Caki2 (cell line): ENCODE measurements around the gene CTSO. TPM values are rescaled to one million over a fixed set of nuclear protein-coding genes. Genes with fewer than 3 reads are reported as not detected.

ENCODE experiments used
- DNase-seq: peaks from one replicate; pipeline ENCODE4 v3.0.0-alpha.2; 2015; ENCODE audit warnings: low read depth
- in situ Hi-C: cut with HindIII; loops from 2 replicates; pipeline ENCODE4 v1.10.0; 2016; ENCODE audit warnings: low sequenced_read_pairs, low pct_unique_long_range_greater_than_20kb, mixed read lengths
- total RNA-seq: library from RNA; depleted of rRNA; stranded (reverse); fragments of >200 nt; shearing (Covaris generic); gene quantifications from 2 replicates; pipeline ENCODE4 v1.2.3, GENCODE V29; 2014; ENCODE audit warnings: low replicate concordance; rRNA removed

The CTSO gene
- total RNA-seq, 1 experiment from 2014 or later = 17.0 TPM

DNA sequence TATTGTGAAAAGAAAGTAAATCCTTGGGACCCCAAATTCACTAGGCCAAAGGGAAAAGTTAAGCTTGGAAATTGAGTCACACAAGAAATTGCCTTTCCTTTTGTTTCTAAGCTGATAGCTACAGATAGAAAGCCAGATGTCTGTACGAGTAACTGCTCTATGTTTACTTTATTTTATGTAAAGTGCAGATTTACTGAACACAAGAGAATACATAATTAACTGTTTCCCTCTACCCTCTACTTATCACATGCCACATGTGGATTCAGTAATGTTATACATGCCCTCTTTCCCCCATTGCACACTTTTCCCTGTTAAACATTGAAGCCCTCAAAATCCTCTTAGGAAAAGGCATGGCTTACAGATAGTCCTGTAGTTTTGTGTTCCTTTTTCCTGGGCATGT lies 66.6 kb downstream of the CTSO start:
- DNase-seq = no peak
- in situ Hi-C loops = no loop called here

- no peak for DNase-seq
- in situ Hi-C loops = no loop called here
These were observed 68.0 kb downstream of the CTSO start for GRCh38 chr4:155885666-155886065.

- in situ Hi-C loops = no loop called here
- no peak for DNase-seq
These were observed 69.8 kb downstream of the CTSO start for GRCh38 chr4:155883895-155884294.

- in situ Hi-C loops = no loop called here
- DNase-seq = no peak
These were observed 72.1 kb downstream of the CTSO start for GRCh38 chr4:155881555-155881954.

DNA sequence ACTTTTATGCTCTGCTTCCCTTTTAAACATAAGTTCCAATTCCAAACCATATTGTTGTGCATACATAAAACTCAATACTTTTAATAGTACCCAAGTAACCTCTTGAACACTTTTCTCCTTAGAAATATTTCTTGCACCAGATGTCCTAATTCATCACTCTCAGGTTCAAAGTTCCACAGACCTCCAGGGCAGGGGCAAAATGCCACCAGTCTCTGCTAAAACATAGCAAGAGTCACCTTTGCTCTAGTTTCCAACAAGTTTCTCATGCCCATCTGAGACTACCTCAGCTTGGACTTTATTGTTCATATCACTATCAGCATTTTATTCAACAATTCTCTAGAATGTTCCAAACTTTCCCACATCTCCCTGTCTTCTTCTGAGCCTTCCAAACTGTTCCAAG lies 73.9 kb downstream of the CTSO start:
- in situ Hi-C loops = no loop called here

GRCh38 chr4:155878611-155879010 lies 75.1 kb downstream of the CTSO start:
- no peak for DNase-seq
- in situ Hi-C loops = no loop called here

More for the DNA sequence above, 73.9 kb downstream of the CTSO start:
- DNase-seq = no peak

- in situ Hi-C loops = no loop called here
- DNase-seq = no peak
These were observed 75.7 kb downstream of the CTSO start for GRCh38 chr4:155877971-155878370.

GRCh38 chr4:155875878-155876277 lies 77.8 kb downstream of the CTSO start:
- in situ Hi-C loops = no loop called here
- DNase-seq = no peak

Other genes starting within 250 kb of the CTSO start
- 33.8 and 35.6 TPM in 2 replicates for gene GUCY1B1, start 194.8 kb downstream of the CTSO start, total RNA-seq
- gene ASIC5, start 87.6 kb downstream of the CTSO start, total RNA-seq = not detected in 2 replicates
- 2.0 and 13.0 TPM in 2 replicates for gene TDO2, start 50.2 kb downstream of the CTSO start, total RNA-seq